ENCODE measurements around the gene COL13A1.

DNA sequence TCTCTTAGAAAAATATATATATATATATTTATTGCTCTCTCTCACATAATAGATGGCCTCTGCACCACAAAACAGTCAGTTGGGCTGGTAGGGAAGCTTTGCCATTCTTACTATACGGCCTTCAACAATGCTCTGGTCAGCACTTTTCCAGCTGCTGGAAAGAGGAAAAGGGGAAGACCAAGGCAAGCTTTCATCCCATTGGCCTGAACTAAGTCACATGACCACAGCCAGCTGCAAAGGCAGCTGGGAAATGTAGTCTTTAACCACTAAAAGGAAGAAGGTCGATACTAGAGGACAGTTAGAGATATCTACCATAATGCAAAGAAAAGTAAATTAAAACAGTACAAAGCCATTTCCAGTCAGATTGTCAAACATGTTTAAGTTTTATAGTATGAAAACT, 192.6 kb downstream of the COL13A1 start:
- no peak for TF ChIP-seq CTCF (IDR thresholded peaks at IDR 0.05; ENCODE audit: low read depth, low read length, missing input control)
- no peak for TF ChIP-seq MAX (IDR thresholded peaks at IDR 0.05)
- TF ChIP-seq GABPA (IDR thresholded peaks at IDR 0.05 in 1 of 2, conservative IDR thresholded peaks at IDR 0.05 in 1 of 2): no peak
- TF ChIP-seq FOXA1 (IDR thresholded peaks at IDR 0.05): no peak
- TF ChIP-seq YY1 (IDR thresholded peaks at IDR 0.05): no peak
- TF ChIP-seq, protein P1, sequence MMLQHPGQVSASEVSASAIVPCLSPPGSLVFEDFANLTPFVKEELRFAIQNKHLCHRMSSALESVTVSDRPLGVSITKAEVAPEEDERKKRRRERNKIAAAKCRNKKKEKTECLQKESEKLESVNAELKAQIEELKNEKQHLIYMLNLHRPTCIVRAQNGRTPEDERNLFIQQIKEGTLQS (IDR thresholded peaks at IDR 0.05): no peak
- no peak for TF ChIP-seq RAD21 (IDR thresholded peaks at IDR 0.05)
